ENCODE results near the gene FBXW11.
"Not testable (repeated sequence)": the region's sequence is repeated elsewhere in the genome, so short reads cannot be mapped to it uniquely, and the experiment has no call there.

Gene FBXW11

GRCh38 chr5:171984748-171985419, 21.6 kb downstream of the FBXW11 start:
- H3K9me3 Mint-ChIP-seq, result peaks cover under 1 to 2% of the 10 kb centered on the region in 2 donors
- peaks cover 34 to 71% of the 10 kb centered on the region in 2 donors for H3K4me1 Mint-ChIP-seq
- no peaks in the 10 kb centered on the region for H3K27me3 Mint-ChIP-seq
- ATAC-seq (replicated peaks), result peak; percentile 65 to 73
- peaks cover 50 to 54% of the 10 kb centered on the region in 2 donors for H3K36me3 Mint-ChIP-seq
- H3K27ac Mint-ChIP-seq, result peak overlapping the region; percentile 20
- peak overlapping the region in 1 of 2 donors; percentile 17 for H3K4me3 Mint-ChIP-seq
- DNase-seq, result no peak

GRCh38 chr5:171981847-171982246, 24.6 kb downstream of the FBXW11 start:
- Mint-ChIP-seq H3K4me3 (no peak overlapping the region), H3K9me3 (peaks cover 7 to 13% of the 10 kb centered on the region in 2 donors), H3K27ac (peak overlapping the region; percentile 65), H3K4me1 (peaks cover 33 to 69% of the 10 kb centered on the region in 2 donors), H3K27me3 (no peaks in the 10 kb centered on the region), H3K36me3 (peaks cover 48 to 55% of the 10 kb centered on the region in 2 donors)
- DNase-seq (no peak), ATAC-seq (replicated peaks) (peak; percentile 26 to 43)

- DNase-seq (no peak), ATAC-seq (replicated peaks) (no peak)
- Mint-ChIP-seq H3K27me3 (no peaks in the 10 kb centered on the region), H3K36me3 (peaks cover 56 to 61% of the 10 kb centered on the region in 2 donors), H3K4me3 (no peak overlapping the region), H3K27ac (no peak overlapping the region), H3K9me3 (peaks cover 7 to 14% of the 10 kb centered on the region in 2 donors), H3K4me1 (peaks cover 39 to 77% of the 10 kb centered on the region in 2 donors)
Observed at GRCh38 chr5:171980792-171981191, 25.6 kb downstream of the FBXW11 start.

GRCh38 chr5:171979606-171980005, 26.8 kb downstream of the FBXW11 start:
- Mint-ChIP-seq H3K9me3 (peaks cover 7 to 13% of the 10 kb centered on the region in 2 donors), H3K27me3 (no peaks in the 10 kb centered on the region), H3K36me3 (peaks cover 62 to 67% of the 10 kb centered on the region in 2 donors), H3K4me3 (no peak overlapping the region), H3K27ac (peak overlapping the region; percentile 42), H3K4me1 (peaks cover 43 to 81% of the 10 kb centered on the region in 2 donors)
- no peak for ATAC-seq (replicated peaks)
- DNase-seq, result no peak

GRCh38 chr5:171978519-171978918, 27.9 kb downstream of the FBXW11 start:
- H3K4me1 Mint-ChIP-seq, result peaks cover 42 to 77% of the 10 kb centered on the region in 2 donors
- H3K27me3 Mint-ChIP-seq, result no peaks in the 10 kb centered on the region
- H3K4me3 Mint-ChIP-seq, result peak overlapping the region; percentile 70 to 71
- peaks cover 7 to 13% of the 10 kb centered on the region in 2 donors for H3K9me3 Mint-ChIP-seq
- H3K36me3 Mint-ChIP-seq, result peaks cover 58 to 68% of the 10 kb centered on the region in 2 donors
- peak overlapping the region; percentile 47 for H3K27ac Mint-ChIP-seq
- DNase-seq (peak; percentile 12), ATAC-seq (replicated peaks) (peak; percentile 76 to 84)

GRCh38 chr5:171978016-171978415, 28.4 kb downstream of the FBXW11 start:
- peaks cover 59 to 68% of the 10 kb centered on the region in 2 donors for H3K36me3 Mint-ChIP-seq
- ATAC-seq (replicated peaks), result peak; percentile 55 to 65
- peaks cover 7 to 13% of the 10 kb centered on the region in 2 donors for H3K9me3 Mint-ChIP-seq
- peak overlapping the region; percentile 51 to 70 for H3K4me3 Mint-ChIP-seq
- H3K4me1 Mint-ChIP-seq, result peaks cover 45 to 77% of the 10 kb centered on the region in 2 donors
- H3K27me3 Mint-ChIP-seq, result no peaks in the 10 kb centered on the region
- peak overlapping the region; percentile 47 for H3K27ac Mint-ChIP-seq
- DNase-seq, result no peak

- Mint-ChIP-seq H3K36me3 (peaks cover 63 to 67% of the 10 kb centered on the region in 2 donors), H3K4me3 (peak overlapping the region; percentile 51 to 70), H3K9me3 (peaks cover 7 to 13% of the 10 kb centered on the region in 2 donors), H3K4me1 (peaks cover 42 to 76% of the 10 kb centered on the region in 2 donors), H3K27ac (peak overlapping the region; percentile 74)
- DNase-seq, H3K27me3 Mint-ChIP-seq: not testable (repeated sequence)
- peak; percentile 12 to 19 for ATAC-seq (replicated peaks)
Observed at GRCh38 chr5:171977244-171977950, 29.0 kb downstream of the FBXW11 start.

GRCh38 chr5:171975877-171976667, 30.4 kb downstream of the FBXW11 start:
- H3K4me1 Mint-ChIP-seq, result peaks cover 38 to 71% of the 10 kb centered on the region in 2 donors
- H3K4me3 Mint-ChIP-seq, result peak overlapping the region; percentile 27 to 70
- H3K36me3 Mint-ChIP-seq, result peaks cover 59 to 63% of the 10 kb centered on the region in 2 donors
- H3K27ac Mint-ChIP-seq, result peak overlapping the region; percentile 74
- no peak for DNase-seq
- no peaks in the 10 kb centered on the region for H3K27me3 Mint-ChIP-seq
- peaks cover 7 to 15% of the 10 kb centered on the region in 2 donors for H3K9me3 Mint-ChIP-seq
- ATAC-seq (replicated peaks), result no peak

GRCh38 chr5:171975262-171975876, 31.1 kb downstream of the FBXW11 start:
- peak overlapping the region in 1 of 2 donors; percentile 30 for H3K4me3 Mint-ChIP-seq

GRCh38 chr5:171970826-171971225, 35.6 kb downstream of the FBXW11 start:
- H3K4me3 Mint-ChIP-seq, result no peak overlapping the region
- H3K4me1 Mint-ChIP-seq, result peaks cover 48 to 83% of the 10 kb centered on the region in 2 donors
- H3K36me3 Mint-ChIP-seq, result peaks cover 58 to 67% of the 10 kb centered on the region in 2 donors
- H3K27me3 Mint-ChIP-seq, result no peaks in the 10 kb centered on the region
- H3K27ac Mint-ChIP-seq, result peak overlapping the region; percentile 92
- H3K9me3 Mint-ChIP-seq, result peaks cover 9 to 11% of the 10 kb centered on the region in 2 donors
- ATAC-seq (replicated peaks), result no peak
- no peak for DNase-seq

More at GRCh38 chr5:171975262-171975876, 31.1 kb downstream of the FBXW11 start:
- Mint-ChIP-seq H3K27me3 (no peaks in the 10 kb centered on the region), H3K4me1 (peaks cover 44 to 77% of the 10 kb centered on the region in 2 donors), H3K36me3 (peaks cover 61 to 70% of the 10 kb centered on the region in 2 donors), H3K27ac (peak overlapping the region; percentile 89), H3K9me3 (peaks cover 12 to 16% of the 10 kb centered on the region in 2 donors)
- no peak for ATAC-seq (replicated peaks)
- no peak for DNase-seq

- no peak for DNase-seq
- Mint-ChIP-seq H3K9me3 (peaks cover 9 to 11% of the 10 kb centered on the region in 2 donors), H3K27me3 (no peaks in the 10 kb centered on the region), H3K4me3 (no peak overlapping the region), H3K36me3 (peaks cover 48 to 66% of the 10 kb centered on the region in 2 donors), H3K27ac (peak overlapping the region; percentile 95), H3K4me1 (peaks cover 41 to 77% of the 10 kb centered on the region in 2 donors)
- ATAC-seq (replicated peaks), result no peak
Observed at GRCh38 chr5:171969288-171969880, 37.1 kb downstream of the FBXW11 start.

GRCh38 chr5:171968531-171968930, 37.9 kb downstream of the FBXW11 start:
- H3K27ac Mint-ChIP-seq, result peak overlapping the region; percentile 95
- H3K4me3 Mint-ChIP-seq, result peak overlapping the region; percentile 29 to 58
- H3K27me3 Mint-ChIP-seq, result no peaks in the 10 kb centered on the region
- peaks cover 46 to 81% of the 10 kb centered on the region in 2 donors for H3K4me1 Mint-ChIP-seq
- H3K9me3 Mint-ChIP-seq, result peaks cover 9 to 11% of the 10 kb centered on the region in 2 donors
- ATAC-seq (replicated peaks), result peak; percentile 90
- peak; percentile 38 for DNase-seq
- peaks cover 48 to 64% of the 10 kb centered on the region in 2 donors for H3K36me3 Mint-ChIP-seq

GRCh38 chr5:171966964-171967363, 39.5 kb downstream of the FBXW11 start:
- Mint-ChIP-seq H3K4me3 (no peak overlapping the region), H3K27ac (peak overlapping the region; percentile 93), H3K27me3 (no peaks in the 10 kb centered on the region), H3K4me1 (peaks cover 48 to 86% of the 10 kb centered on the region in 2 donors), H3K36me3 (peaks cover 48 to 60% of the 10 kb centered on the region in 2 donors), H3K9me3 (peaks cover 9 to 11% of the 10 kb centered on the region in 2 donors)
- ATAC-seq (replicated peaks) (no peak), DNase-seq (no peak)
